DND-41 (cell line): ENCODE results near the gene ADCK1.

Experiments
- CTCF ChIP-seq: IDR thresholded peaks from 2 replicates; pipeline ENCODE4 v1.5.1; 2012; ENCODE audit warnings: borderline replicate concordance, low read length, moderate library complexity, mild to moderate bottlenecking; ENCODE audit not compliant: poor library complexity, severe bottlenecking; ENCODE audit errors: extremely low read depth
- EZH2 ChIP-seq: IDR thresholded peaks from 3 replicates; pipeline ENCODE4 v1.6.1; 2012; ENCODE audit warnings: borderline replicate concordance, low read depth, mild to moderate bottlenecking, moderate library complexity, low read length, inconsistent platforms; ENCODE audit not compliant: severe bottlenecking

GRCh38 chr14:77808250-77808649, 8.3 kb downstream of the ADCK1 start:
- TF ChIP-seq CTCF (no peak), EZH2 (no peak)
